Kidney capillary endothelial cell (primary cell): Measurements from ENCODE around the gene THADA.
A peak's percentile ranks its signal among the peaks of the same experiment; 100 is the strongest.

Experiments used
- DNase-seq: peaks from one replicate; pipeline ENCODE4 v3.0.0-alpha.2; 2018; ENCODE audit warnings: low spot score

Gene THADA

DNA sequence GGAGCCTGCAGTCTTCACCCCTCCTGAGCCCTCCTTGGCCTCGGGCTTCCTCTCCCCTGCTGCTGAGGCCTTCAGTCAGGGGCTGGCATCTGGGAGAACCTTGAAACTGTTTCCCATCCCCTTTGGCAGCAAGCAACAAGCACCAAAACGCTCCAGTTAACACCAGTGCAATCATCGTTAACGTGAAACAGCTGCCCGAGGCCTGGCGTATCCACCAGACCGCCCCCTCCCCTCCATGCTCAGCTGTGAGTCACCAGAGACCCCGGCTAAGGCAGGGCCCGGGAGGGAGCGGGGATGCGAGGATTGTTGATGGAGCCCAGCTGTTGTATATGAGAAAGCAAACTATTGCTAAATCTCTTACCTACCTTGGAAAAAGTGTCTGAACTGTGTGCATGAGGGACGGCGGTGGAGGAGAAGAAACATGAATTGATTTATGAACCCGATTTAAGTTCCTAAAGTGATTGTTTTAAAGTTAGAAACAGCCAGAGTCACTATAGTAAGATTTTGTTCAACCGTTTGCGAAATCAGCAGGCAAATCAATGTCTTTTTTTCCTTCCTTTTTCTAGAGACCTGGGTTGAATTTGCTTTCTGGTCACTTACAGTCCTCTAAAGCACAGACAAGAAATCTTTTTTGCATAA is 374.6 kb downstream of the THADA start:
- peak; percentile 42 for DNase-seq

DNA sequence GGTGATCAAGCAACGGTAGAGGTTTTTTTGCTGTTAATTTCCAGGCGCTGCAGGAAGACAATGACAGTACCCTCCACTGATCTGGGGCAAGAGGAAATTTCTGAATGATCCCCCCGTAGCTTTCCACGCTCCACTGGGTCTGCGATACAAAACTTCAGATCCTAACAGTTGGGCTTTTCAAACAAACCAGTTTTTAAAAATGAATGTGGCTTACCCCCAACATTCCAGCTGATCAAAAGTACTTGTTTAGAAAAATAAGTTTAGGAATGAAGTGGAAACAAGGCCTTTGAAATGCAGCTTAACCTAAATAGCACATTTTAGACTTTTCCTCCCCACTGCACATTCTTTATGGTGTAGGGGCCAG is 375.1 kb downstream of the THADA start:
- DNase-seq = peak; percentile 36

DNA sequence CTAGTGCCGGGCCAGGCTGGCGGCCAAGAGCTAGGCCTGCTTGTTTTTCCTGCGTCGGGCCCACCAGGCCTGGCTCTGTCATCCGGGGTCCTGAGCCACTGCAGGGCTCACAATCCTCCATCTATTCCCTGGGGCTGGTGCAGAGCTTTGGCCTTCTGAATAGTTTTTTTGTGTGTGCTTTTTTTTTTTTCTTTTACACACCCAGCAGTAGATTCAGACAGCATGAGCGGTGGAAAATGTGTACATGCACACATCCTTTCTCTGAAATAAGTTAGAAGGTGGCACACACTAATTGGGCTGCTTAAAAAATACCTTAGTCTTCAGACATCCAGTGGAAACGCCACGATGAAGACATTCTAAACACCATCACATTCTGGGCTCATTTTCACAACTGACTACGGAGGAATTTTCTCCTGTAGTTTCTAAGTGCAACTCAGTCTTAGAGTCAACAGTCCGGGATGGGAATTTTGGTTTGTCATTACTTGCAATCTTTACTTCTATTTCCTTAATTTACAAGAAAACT is 375.5 kb downstream of the THADA start:
- DNase-seq = no peak

DNA sequence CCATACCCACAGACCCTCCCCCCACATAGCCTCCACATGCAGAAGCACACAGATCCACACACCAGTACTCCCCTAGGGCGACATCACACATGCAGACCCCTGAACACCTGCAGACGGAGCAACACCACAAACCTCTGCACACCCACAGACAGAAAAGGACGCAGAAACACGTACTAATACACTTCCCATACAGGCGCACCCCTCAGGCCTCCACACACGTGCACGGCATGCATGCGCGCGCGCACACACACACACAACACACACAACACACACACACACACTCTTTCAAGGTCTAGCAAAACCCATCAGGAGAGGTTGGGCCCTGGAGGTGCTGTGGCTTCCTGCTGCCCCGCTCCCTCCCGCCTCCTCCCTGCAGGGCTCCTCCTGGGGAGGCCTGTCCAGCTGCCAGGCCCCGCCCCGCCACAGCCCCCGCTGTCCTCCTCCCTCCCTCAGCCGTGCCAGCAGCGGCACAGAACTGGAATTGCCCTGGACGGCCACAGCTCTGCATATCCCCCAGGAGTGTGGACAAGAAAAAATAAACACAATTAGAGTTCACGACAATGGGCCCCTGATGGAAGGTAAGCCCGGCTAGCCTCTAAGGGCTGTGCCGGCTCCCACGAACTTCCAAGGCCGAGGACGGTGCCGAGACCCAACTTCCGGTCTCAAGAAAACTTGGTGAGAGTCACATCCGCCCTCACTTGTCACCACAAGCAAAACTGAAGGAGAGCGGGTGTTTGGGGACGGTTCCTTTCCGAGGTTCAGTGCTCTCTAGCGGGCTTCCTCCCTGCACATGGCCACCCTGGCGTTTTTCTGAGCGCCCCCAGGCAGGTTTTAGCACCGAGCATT is 376.2 kb downstream of the THADA start:
- peak; percentile 90 for DNase-seq

DNA sequence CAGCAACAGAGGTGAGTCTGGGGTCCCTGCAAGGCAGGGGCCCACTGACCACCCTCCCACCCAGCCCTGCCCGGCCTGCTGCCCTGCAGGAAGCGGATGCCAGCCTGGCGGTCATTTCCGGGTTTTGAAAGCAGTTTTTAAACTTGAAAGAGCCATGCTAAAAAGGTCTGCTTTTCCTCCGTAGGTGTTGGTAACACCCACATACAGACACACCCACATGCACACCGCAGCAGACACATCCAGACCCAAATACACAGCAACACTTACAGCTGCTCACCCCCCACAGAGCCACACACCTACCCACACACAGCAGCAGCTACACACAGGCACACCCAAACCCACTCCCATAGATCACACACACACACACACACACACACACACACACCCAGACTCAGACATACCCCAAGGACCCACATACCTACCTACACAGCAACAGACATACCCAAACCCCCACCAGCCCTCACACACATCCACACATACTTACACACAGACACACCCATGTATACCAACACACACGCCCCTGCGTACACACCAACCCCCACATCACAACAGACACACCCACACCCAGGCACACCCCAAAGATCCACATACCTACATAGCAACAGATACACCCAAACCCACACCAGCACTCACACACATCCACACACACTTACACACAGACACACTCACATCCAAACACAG is 377.0 kb downstream of the THADA start:
- DNase-seq = peak; percentile 49

DNA sequence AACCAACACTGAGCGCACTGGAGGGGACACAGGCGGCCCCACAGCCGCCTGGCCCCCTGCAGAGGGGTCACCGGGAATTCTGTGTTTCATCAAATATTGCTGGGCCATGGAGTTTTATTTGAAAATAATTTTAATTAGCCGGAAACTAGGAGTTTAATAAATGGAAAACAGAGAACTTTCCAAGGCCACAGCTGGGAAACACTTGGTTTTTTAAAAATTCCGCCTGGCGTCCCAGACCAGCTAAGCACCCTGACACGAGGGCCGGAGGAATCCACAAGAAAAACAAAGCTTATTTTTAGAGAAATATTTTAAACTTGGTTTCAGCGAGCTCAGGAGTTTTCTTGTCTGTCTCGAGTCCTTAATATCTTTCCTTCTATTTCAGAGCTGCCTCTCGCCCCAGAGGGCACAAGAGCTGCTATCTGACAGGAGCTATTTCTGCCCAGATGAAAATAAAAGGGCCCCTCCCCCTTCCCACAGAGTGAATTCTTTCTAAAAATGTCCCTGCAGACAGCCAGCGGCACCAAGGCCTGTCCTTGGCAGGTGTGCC is 377.6 kb downstream of the THADA start:
- no peak for DNase-seq

DNA sequence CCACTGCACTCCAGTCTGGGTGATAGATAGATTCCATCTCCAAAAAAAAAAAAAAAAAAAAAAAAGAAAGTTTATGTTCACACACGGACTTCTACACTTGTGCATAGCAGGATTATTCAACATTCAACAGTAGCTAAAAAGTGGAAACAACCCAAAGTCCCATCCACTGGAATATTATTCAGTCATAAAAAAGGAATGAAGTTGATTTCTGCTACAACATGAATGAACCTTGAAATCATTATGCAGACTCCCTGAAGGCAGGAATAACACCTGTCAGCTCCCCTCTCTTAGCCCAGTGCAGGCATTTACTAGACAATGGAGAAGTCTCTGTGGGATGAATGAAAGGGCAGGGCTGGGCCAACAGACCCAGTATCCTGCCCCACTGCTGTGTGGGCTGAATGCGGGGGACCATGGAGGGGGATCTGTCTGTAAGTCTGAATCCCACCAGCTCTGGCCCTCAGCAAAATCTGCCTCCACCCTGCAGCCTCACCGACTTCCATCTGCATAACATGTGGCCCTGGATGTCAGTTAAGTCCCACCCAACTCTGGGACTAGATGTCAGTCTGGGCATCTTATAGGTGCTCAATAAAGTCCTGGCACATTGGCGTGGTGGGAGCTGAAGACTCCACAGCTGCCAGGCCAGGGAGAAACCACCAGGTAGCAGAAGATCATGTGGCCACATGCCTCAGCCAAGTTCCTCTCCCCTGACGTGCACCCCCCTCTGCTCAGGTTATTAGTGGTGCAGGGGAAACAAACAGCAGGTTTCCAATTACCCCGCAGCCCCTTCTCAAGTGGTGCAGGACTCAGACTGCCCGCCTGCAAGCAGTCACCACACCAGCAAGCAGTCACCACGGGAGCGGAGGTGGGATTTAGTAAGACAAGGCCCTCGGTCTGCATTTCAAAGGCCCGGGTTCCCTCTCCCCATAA is 378.3 kb downstream of the THADA start:
- DNase-seq = no peak

DNA sequence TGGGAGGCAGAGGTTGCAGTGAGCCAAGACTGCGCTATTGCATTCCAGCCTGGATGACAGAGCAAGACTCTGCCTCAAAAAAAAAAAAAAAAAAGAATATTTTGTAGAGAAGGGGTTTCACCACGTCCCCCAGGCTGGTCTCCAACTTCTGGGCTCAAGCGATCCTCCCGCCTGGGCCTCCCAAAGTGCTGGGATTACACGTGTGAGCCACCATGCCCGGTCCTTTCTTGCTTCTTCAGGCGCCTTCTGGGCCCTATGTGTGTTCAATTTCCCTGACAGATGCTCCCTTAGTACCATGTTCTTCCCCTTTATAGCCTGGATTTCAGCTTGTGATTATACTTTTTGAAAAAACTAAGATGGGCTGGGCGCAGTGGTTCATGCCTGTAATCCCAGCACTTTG is 379.2 kb downstream of the THADA start:
- DNase-seq = no peak

DNA sequence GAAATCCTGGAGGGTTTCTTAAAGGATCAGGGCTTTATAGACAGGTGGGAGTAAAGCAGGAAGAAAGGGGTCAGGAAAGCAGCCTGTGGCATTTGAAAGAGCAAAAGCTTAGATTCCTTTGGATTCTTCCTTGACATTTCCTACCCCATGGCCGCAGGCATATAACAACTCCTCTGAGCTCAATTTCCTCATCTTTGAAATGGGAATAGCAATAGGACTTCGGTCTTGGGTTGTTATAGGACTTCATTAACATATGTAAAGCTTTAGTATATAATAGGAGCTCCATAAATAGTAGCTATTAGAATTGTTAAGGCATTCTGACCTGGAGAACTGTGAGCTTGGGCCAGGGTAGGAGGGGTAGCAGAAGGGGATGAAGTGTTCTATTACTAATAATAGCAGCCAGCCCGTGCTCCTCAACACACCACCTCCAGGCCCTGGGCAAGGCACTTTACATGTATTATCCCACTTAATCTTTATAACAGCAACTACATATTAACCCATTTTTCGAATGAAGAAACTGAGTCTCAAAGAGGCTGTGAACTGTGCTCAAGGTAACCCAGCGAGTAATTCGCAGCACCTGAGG is 380.1 kb downstream of the THADA start:
- DNase-seq = no peak

DNA sequence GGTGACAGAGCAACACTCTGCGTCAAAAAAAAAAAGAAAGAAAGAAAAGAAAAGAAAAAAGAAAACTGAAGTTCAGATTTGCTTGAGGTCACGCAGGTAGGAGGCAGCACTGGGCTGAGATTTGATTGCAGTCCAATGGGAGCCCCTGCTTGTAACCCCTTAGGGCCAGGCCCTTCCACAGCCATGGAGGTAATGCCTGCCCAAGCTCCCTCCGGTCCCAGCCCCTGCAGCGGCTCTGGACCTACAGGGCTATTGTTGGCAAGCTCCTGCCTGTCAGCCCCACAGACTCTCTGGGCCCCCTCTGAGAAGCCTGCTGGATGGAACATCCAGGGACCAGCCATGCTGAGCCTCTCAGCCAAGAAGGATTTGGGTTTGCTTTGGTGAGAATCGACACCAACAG is 381.6 kb downstream of the THADA start:
- no peak for DNase-seq

DNA sequence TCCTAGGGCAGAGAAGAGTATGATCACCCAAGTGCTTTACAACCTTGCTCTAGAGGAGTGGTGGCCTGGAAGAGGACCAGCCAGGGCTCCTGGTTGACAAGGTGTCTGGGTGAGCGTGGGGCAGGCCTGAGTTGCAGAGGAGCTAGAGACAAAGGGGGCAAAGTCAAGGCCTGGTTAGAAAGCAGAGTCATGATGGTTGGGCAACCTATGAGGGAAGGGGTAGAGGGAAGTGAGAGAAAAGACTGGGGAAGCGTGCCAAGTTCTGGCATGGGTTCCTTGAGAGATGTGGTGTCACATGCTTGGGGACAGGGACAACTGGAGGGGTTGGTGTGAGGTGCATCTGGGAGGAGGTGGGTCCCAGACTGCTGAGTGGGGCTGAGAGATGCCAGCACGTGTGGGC is 382.9 kb downstream of the THADA start:
- no peak for DNase-seq

DNA sequence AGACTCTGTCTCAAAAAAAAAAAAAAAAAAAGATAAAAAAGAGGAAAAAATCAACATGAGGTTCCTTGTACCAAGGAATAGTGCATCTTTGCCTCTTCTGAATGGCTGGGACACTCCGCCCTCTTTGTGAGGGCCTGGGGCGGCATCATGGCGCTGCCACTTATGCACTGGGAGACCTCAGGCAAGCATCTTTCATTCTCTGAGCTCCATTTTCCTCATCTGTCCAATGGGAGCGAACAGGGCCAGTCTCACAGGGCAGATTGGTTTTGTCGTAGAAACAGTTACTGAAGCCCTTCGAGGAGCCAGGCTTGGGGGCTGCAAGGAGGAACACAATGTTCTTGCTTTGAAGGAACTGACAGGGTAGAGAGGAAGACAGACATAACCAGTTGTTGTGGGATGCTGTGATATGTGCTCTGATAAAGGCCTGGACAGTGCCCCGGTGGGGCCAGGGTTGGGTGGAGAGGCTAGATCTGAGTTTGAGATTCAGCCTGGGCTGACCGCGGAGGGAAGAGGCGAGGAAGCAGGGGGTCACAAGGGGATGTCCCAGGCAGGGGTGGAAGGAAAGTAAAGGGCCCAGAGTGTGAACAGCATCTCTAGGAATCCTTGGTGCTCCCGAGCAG is 383.5 kb downstream of the THADA start:
- no peak for DNase-seq

DNA sequence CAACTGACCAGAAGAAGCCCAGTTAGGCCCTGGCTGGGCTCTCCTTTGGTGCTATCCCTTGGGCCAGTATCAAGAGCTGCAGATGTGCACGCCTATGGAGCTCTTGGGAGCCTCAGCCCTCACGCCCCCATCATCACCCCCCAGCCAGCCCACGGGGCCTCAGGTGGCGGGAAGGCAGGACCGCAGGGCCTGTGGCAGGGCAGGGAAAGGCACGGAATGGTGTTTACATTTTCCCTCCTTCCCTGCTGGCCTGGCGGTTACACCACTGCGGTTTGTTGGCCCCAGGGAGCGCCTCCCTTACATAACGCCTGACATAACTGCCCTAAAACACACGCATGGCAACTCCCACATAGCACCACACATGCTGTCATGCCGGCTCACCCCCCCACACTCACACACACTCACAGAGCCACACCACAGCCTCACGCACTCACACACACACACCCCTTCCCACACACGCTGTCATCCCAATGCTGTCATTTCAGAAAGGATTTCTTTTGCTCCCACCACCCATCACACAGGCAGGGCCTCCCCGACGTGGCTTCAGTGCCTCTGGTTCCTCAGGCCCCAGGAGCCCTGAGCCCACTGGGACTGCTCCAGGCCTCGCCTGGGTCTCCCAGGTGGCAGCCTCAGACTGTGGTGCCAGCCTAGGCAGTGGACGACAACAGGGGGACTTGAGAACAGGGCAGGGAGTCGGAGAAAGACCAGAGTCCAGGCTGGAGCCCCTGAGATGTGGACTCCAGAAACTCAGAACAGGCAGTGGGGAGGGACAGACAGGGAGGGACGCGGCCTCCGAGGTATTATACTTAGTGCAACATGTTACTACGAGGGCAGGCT is 385.2 kb downstream of the THADA start:
- DNase-seq = no peak

DNA sequence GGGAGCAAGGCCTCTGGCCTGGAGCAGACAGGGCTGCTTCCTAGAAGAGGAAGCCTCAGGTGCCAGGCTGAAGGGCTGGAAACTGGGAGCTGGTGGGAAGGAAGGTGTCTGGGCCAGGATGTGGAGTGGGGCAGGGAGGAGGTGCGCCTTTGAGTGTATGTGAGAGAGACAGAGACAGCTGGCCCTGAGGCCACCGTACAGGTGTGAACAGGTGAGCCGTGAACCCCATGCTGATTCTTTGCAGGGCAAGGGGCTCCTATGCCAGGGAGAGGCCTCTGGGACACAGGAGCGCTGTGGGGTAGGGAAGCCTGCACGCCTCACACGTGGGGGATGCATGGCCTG is 385.7 kb downstream of the THADA start:
- DNase-seq = no peak

DNA sequence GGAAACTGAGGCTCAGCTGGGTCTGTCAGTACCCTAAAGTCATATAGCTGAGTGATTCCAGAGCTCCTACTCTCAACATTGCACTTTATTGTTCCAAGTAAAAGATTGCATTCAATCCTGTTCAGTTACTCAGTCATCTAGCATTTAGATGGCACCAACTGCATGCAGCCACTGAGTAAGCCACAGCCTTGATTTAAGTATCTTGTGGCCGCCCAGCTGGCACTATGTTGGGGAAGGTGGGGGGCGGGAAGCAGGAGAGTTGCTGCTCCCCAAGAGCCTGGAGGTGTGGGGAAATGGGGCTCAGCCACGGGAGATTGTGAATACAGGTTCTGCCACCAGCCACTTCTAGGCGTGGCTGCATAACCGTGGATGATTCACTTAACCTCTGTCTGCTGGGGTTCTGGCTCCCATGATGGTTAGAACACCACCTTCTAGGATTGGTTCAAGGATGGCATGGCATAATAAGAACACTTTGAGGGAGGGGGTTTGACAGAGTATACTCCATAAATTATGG is 386.6 kb downstream of the THADA start:
- DNase-seq = no peak

DNA sequence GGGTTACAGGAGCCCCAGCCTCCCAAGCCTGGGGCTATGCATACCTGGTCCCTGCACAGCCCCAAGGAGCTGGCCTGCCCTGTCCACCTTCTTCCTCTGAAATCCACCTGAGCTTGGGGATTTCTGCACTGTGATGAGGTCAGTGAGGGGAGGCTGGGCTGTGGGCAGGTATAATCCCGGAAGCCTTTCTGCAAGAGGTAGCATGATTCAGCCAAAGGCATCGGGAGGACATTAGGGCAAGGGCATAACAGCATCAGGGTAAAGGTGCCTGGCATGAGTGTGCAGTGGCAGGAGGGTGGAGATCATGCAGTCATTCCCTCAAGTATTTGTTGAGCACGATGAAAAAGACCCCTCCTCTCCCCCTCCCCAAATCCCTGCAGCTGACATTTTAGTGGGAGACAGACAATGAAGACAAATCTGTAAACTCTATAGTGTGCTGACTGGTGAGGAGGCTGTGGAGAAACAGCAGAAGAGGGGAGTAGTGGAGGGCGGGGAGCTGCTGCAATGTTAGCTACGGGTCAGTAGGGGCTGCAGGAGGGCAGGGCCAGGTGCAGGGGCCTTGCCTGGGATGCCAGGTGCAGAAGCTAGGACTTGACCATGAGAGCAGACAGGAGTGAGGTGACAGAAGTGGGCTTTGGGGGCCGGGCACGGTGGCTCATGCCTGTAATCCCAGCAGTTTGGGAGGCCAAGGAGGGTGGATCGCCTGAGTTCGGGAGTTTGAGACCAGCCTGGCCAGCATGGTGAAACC is 388.1 kb downstream of the THADA start:
- no peak for DNase-seq

DNA sequence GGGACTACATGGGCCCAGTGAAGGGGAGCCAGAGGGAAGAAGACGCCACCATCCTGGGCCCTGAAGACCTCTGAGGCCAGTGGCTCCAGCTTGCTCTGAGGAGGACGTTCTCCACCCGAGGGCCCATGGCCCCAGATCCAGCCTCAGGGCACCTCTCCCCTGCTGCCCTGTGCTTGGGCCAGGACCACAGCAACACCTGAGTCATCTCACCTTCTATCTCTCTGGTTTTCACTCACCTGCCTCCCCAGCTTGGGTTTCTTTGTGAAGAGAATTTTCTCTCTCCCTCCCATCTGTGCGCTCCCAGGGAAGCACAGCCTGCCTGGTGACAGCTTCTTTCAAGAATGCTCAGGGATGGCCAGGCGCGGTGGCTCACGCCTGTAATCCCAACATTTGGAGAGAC is 389.2 kb downstream of the THADA start:
- no peak for DNase-seq

DNA sequence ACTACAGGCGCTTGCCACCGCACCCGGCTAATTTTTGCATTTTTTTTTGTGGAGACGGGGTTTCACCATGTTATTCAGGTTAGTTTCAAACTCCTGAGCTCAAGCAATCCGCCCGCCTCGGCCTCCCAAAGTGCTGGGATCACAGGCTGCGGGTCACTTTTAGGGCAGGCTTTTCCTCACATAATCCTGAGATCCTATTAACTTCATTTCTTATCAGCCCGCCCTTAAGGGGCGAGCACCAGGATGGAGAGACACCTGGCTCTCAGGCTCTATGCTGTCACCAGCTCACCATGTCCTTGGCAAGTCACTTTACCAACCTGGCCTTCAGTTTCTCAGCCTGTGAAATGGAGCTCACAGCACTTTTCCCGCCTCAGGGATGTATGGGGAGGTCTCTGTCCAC is 392.5 kb downstream of the THADA start:
- DNase-seq = no peak

DNA sequence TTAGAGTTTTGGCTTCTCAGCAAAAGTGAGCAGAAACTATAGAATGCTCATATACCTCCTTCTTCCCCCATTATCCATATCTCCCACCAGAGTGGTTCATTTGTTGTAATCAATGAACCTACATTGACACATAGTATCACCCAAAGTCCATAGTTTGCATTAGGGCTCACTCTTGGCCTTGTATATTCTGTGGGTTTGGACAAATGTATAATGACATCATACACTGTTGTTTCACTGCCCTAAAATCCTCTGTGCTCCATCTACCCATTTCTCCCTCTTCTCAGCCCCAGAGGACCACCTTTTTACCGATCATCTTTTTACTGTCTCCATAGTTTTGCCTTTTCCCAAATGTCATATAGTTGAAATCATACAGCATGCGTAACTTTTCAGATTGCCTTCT is 393.5 kb downstream of the THADA start:
- DNase-seq = no peak
